AG20443 (cell line): Measurements from ENCODE around the gene MPEG1.
A peak's percentile ranks its signal among the peaks of the same experiment; 100 is the strongest.

Experiments used
- DNase-seq: peaks from one replicate; pipeline ENCODE4 v3.0.0; 2012; ENCODE audit warnings: low spot score, mixed read lengths

MPEG1 gene

GRCh38 chr11:59188954-59189353 lies 23.8 kb downstream of the MPEG1 start:
- DNase-seq, result peak; percentile 45

- DNase-seq, result peak; percentile 51
Measured at GRCh38 chr11:59187587-59187986, 25.1 kb downstream of the MPEG1 start.

GRCh38 chr11:59187035-59187434 lies 25.7 kb downstream of the MPEG1 start:
- DNase-seq, result no peak

- DNase-seq, result peak; percentile 49
Measured at GRCh38 chr11:59186130-59186594, 26.6 kb downstream of the MPEG1 start.

- no peak for DNase-seq
Measured at GRCh38 chr11:59185386-59185945, 27.3 kb downstream of the MPEG1 start.

GRCh38 chr11:59184691-59185339 lies 27.9 kb downstream of the MPEG1 start:
- DNase-seq, result no peak

- DNase-seq, result no peak
Measured at GRCh38 chr11:59183771-59184170, 29.0 kb downstream of the MPEG1 start.

- no peak for DNase-seq
Measured at GRCh38 chr11:59182457-59183151, 30.1 kb downstream of the MPEG1 start.

GRCh38 chr11:59181746-59182456 lies 30.8 kb downstream of the MPEG1 start:
- no peak for DNase-seq

- no peak for DNase-seq
Measured at GRCh38 chr11:59180907-59181306, 31.8 kb downstream of the MPEG1 start.

GRCh38 chr11:59180168-59180776 lies 32.5 kb downstream of the MPEG1 start:
- DNase-seq, result no peak

- DNase-seq, result no peak
Measured at GRCh38 chr11:59179121-59179520, 33.6 kb downstream of the MPEG1 start.

GRCh38 chr11:59178402-59178801 lies 34.3 kb downstream of the MPEG1 start:
- no peak for DNase-seq

GRCh38 chr11:59176330-59176729 lies 36.4 kb downstream of the MPEG1 start:
- no peak for DNase-seq

- DNase-seq, result no peak
Measured at GRCh38 chr11:59175091-59175501, 37.6 kb downstream of the MPEG1 start.

GRCh38 chr11:59174664-59175033 lies 38.1 kb downstream of the MPEG1 start:
- DNase-seq, result no peak

- no peak for DNase-seq
Measured at GRCh38 chr11:59173964-59174663, 38.6 kb downstream of the MPEG1 start.

GRCh38 chr11:59173080-59173963 lies 39.4 kb downstream of the MPEG1 start:
- peak; percentile 33 for DNase-seq

- peak; percentile 35 for DNase-seq
Measured at GRCh38 chr11:59172345-59173079, 40.2 kb downstream of the MPEG1 start.
